GM10266 (cell line): ENCODE data around the gene GSX2.

Source experiments
- DNase-seq: peaks from one replicate; pipeline ENCODE4 v3.0.0; 2012; ENCODE audit errors: extremely low spot score
- CTCF ChIP-seq: IDR thresholded peaks from 2 replicates; pipeline ENCODE4 v1.5.1; 2012; ENCODE audit warnings: mild to moderate bottlenecking, low read depth; ENCODE audit not compliant: control insufficient read depth, insufficient read depth; ENCODE audit errors: missing control alignments

GSX2 gene

DNA sequence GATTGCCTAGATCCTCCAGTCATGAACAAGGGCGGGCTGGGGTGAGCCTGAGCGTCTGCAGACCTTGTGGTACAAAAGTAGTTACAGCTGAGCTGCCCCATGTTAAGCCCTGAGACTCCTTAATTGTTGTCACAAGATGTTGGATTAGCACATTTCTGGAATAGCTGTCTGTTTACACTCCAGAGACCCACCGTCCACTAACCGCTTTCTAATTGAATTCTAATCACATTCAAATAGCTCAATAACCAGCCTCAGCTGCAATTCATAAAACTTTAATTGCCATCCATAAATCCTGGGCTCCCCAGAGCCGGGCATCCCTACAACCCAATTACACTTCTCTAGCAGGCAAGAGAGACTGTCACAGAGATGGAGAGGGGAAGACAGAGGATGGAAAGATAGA lies 1.6 kb upstream of the GSX2 start:
- DNase-seq: no peak
- TF ChIP-seq CTCF: no peak

DNA sequence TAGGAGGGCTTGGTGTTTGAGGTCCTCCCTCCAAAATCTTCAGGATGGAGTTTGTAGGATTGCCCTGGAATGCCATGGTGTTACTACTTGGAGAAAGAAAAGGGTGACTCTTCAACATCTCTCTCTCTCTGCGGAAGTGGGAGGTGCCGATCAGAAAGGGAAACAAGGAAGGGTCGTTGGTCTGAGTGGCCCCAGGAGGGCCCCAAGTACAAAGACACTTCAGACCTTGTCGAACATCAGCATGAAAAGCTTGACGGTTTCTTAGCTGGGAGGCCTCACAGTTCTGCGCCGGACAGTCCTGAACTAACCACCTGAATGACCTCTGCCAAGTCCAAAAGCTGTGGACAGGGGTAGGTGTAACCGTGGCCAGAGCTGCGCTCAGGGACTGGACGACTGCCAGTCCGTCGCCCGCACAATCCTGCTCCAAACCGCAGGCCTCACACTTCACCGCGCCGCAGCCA lies 646 bp upstream of the GSX2 start:
- DNase-seq: no peak
- no peak for TF ChIP-seq CTCF

GRCh38 chr4:54100595-54101189 lies 729 bp downstream of the GSX2 start:
- no peak for TF ChIP-seq CTCF
- no peak for DNase-seq

GRCh38 chr4:54101190-54102041 lies 1.5 kb downstream of the GSX2 start:
- no peak for DNase-seq
- no peak for TF ChIP-seq CTCF

DNA sequence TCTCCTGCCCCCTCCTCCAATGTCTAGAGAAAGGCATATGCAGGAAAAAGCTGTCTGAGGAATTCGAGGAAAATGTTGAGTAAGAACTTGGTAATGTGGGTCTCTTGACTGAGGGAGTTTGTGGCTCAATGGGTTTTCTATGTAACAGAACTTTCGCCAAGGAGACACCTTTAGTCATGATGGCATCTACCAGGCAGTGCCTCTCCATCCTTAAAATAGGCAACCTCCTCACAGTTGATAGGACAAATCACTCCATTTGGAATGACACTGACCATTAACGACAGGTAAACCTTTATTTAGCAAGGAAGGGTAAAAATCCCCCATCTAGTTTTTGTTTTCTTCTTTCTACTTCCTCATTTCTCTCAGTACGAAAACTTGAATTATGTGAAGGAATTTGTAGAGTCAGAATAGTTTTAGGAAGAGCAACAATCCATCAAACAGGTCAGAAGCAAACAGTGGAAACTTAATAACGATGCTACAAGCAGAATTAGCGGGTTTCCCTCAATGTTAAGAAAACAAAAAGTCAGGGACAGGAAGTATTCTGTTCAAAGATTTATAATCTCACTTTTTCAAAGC lies 2.7 kb downstream of the GSX2 start:
- TF ChIP-seq CTCF: no peak
- DNase-seq: no peak

GRCh38 chr4:54103190-54103574 lies 3.2 kb downstream of the GSX2 start:
- no peak for DNase-seq
- TF ChIP-seq CTCF: no peak

- no peak for DNase-seq
- no peak for TF ChIP-seq CTCF
Observed at GRCh38 chr4:54104907-54105306, 4.9 kb downstream of the GSX2 start.
